Fibroblast of peridontal ligament (primary cell): ENCODE data around the gene TM9SF4.

ENCODE experiments used
- DNase-seq: peaks from one replicate; pipeline ENCODE4 v3.0.0-alpha.2; 2010; ENCODE audit errors: extremely low read depth

Gene TM9SF4, protein sequence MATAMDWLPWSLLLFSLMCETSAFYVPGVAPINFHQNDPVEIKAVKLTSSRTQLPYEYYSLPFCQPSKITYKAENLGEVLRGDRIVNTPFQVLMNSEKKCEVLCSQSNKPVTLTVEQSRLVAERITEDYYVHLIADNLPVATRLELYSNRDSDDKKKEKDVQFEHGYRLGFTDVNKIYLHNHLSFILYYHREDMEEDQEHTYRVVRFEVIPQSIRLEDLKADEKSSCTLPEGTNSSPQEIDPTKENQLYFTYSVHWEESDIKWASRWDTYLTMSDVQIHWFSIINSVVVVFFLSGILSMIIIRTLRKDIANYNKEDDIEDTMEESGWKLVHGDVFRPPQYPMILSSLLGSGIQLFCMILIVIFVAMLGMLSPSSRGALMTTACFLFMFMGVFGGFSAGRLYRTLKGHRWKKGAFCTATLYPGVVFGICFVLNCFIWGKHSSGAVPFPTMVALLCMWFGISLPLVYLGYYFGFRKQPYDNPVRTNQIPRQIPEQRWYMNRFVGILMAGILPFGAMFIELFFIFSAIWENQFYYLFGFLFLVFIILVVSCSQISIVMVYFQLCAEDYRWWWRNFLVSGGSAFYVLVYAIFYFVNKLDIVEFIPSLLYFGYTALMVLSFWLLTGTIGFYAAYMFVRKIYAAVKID

GRCh38 chr20:32109392-32110172 lies at the start of gene TM9SF4:
Gene TM9SF4, plus strand, starts transcription at chr20:32109714. Its CDS starts 27 bp downstream, at chr20:32109741.
- peak; percentile 96 for DNase-seq

- no peak for DNase-seq
These were observed 46.7 kb upstream of the TM9SF4 start for GRCh38 chr20:32062776-32063170.

DNA sequence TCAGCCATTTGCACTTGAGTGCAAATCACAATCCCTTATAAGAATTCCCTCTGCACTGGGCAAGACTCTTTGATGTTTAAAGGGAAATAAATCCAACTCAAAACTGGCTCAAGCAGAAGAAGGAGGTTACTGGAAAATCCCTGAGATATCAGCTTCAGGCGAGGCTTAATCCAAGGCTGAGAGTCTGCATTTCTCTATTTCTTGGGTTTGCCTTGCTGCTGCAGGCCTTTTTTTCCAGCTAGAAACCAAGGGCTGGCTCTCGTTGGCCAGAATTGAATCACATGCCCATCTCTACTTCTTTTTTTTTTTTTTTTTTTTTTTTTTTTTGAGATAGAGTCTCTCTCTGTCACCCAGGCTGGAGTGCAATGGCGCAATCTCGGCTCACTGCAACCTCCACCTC lies 45.8 kb upstream of the TM9SF4 start:
- DNase-seq = no peak

DNA sequence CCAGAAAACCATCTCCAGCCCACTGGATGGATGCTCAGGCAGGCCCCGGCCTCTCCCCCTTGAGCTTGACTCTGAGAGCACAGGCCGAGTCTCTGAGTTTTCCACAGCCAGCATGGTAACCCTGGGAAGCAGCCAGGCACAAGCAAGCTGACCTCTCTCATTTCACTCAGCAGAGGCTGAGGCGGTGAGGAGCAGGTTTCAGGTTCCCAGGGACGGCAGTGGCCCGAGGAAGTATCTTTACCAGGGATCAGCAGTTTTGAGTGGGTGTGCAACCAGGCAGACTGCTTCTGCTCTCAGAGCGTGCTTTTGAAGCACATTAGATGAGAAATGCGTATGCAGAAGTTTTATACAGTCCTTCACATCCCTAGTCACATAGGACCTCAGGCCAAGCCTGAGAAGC lies 44.8 kb upstream of the TM9SF4 start:
- no peak for DNase-seq

DNA sequence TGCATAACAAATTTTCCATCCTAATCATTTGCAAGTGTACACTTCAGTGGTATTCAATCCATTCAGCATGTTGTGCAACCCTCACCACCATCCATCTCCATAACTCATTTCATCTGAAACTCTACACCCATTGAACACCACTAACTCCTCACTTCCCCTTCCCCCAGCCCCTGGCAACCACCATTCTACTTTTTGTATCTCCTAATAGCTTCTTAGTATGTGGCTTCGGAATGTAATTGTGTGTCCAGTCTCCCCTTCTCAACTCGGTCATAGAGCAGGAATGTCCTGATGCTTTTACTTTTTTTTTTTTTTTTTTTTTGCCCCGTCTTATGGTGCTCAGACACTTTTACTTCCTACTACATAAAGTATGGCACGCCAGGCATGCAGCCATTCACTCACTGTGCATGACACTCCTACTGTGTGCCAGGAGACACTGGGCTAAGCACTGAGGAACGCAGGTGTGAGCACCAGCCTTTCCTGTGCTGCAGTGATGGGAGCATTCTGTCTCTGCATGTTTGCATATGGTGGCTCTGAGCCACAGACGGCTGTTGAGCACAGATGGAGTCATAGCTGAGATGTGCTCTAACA lies 42.2 kb upstream of the TM9SF4 start:
- DNase-seq = peak; percentile 95

DNA sequence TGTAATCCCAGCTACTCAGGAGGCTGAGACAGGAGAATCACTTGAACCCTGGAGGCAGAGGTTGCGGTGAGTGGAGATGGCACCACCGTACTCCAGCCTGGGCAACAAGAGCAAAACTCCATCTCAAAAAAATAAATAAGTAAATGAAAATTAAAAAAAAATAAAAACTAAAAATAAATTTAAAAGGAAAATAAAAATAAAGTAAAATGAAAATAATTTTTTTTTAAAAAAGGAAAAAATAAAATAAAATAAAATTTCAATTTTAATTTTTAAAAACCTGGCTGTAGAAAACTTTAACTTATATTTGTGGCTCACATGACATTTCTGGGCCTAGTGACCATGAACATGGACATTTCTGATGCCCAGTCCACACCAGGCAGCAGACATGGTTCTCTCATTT lies 41.3 kb upstream of the TM9SF4 start:
- no peak for DNase-seq

- DNase-seq = peak; percentile 29
These were observed 39.8 kb upstream of the TM9SF4 start for GRCh38 chr20:32069711-32070110.

DNA sequence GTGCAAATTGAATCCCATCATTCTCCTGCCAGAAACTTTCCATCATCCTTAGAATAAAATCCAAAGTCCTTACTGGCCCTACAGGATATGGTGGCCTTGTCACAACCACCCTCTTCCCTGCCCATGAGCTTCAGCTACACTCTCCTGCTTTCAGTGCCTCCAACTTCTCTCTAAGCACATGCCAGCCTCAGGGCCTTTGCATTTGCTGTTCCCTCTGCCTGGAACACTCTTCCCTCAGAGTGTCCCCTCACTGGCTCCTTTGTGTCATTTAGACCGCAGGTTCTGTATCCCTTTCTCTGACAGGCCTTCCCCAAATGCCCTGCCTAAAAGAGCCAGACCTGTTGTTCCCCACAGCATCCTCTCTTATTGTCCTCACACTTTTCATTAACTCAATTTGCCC lies 39.2 kb upstream of the TM9SF4 start:
- DNase-seq = no peak

DNA sequence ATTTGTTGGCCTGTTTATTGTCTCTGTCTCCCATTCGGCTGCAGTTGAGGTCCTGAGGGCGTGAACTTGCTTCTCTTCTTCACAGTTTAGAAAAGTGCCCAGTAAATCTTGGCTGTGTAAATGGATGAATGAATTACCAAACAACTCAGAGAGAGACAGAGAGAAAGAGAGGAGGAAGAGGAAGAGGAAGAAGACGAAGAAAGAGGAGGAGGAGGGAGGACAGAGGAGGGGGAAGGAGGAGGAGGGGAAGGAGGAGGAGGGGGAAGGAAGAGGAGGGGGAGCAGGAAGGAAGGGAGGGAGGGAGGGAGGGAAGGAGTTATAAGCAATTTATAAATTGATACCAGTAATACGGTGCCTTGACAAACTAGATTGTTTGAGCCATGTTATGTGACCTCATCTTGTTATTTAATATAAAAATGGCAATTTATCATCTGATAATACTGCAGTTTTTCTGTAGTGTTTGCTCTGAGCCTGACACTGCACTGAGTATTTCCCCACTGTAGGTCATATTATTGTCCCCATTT lies 38.8 kb upstream of the TM9SF4 start:
- DNase-seq = no peak

GRCh38 chr20:32071395-32072167 lies 37.9 kb upstream of the TM9SF4 start:
- DNase-seq = no peak

DNA sequence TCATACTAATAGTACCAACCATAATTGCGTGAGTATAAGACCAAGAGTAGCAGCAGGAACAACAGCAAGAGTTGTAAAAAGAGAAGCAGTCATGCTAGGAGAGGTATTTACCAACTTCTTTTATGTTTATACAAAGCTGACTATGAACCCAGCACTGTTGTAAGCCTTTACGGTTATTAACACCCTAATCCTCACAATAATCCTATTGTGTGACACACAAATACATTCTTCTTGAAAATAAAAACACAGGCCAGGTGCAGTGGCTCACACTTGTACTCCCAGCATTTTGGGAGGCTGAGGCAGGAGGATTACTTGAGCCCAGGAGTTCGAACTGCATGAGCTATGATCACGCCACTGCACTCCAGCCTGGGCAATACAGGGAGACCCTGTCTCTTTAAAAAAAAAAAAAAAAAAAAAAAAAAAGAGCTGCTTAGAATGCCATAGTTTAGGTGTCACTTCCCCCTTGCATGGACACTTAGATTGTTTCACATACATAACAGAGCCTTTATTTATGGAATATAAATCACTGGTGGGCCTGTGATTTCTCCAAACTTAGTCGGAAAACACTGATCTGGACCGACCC lies 37.3 kb upstream of the TM9SF4 start:
- no peak for DNase-seq

GRCh38 chr20:32075534-32075933 lies 34.0 kb upstream of the TM9SF4 start:
- no peak for DNase-seq

- DNase-seq = no peak
These were observed 32.3 kb upstream of the TM9SF4 start for GRCh38 chr20:32077190-32077589.

GRCh38 chr20:32078322-32078721 lies 31.2 kb upstream of the TM9SF4 start:
- no peak for DNase-seq

GRCh38 chr20:32078791-32079190 lies 30.7 kb upstream of the TM9SF4 start:
- DNase-seq = no peak

- DNase-seq = no peak
These were observed 29.8 kb upstream of the TM9SF4 start for GRCh38 chr20:32079655-32080109.

DNA sequence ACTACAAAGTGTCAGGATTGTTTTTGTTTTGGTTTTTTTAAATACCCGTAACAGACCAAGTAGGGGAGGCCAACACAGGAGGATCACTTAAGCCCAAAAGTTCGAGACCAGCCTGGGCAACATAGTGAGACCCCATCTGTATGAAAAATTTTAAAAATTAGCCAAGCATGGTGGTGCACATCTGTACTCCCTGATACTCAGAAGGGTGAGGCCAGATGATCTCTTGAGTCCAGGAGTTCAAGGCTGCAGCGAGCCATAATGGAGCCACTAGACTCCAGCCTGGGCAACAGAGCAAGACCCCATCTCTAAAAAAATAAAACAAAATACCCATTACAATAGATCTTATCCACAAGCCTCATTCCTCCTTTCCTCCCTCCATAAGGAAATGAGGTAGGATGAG lies 28.7 kb upstream of the TM9SF4 start:
- DNase-seq = no peak

DNA sequence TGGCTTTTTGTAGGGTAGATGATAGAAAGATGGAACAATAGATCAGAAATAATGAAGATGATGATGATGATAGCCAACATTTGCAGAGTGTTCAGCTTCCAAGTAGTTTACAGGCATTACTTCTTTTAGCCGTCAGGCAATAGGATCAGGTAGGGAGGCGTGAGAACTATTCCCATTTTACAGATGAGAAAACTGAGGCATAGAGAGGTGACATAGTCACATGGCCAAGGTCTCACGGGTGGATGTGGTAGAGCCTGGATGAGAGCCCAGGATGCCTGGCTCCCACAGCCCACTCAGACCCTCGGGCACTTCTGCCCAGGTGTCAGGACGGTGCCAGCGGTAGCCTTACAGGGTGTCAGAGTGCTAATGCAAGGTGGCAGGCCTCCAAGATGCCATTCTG lies 26.0 kb upstream of the TM9SF4 start:
- no peak for DNase-seq

DNA sequence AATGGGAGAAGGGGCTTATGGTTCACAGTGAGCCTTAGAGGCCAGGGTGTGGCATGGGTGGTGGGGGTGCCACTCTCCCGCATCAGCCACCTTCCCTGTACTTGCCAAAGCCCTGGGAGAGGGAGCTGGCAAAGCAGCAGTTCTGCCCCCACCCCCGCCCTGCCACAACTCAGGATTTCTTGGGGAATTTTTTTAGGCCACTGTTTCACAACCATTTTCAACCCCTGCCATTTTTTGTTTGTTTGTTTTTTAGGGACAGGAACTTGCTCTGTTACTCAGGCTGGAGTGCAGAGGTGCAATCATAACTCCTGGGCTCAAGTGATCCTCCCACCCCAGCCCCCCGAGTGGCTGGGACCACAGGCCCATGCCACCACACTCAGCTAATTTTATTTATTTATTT lies 22.4 kb upstream of the TM9SF4 start:
- no peak for DNase-seq

DNA sequence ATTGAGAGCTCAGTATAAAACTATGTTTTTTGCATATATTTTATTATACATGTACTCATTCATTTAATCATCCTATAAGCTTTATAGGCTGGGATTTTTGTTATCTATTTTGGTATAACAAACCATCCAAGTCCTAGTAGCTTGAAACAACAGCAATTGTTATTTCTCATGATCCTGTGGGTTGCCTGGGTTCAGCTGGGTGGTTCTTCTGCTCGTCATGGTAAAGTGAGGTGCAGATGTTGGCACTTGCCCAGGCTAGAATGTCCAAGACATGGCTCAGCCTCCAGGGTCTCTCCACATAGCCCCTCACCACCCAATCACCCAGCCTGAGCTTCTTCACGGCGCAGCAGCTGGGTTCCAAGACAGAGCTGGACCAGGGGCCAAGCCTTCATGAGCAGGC lies 20.8 kb upstream of the TM9SF4 start:
- DNase-seq = no peak
